ENCODE measurements around the gene ACSS1.

Gene ACSS1

DNA sequence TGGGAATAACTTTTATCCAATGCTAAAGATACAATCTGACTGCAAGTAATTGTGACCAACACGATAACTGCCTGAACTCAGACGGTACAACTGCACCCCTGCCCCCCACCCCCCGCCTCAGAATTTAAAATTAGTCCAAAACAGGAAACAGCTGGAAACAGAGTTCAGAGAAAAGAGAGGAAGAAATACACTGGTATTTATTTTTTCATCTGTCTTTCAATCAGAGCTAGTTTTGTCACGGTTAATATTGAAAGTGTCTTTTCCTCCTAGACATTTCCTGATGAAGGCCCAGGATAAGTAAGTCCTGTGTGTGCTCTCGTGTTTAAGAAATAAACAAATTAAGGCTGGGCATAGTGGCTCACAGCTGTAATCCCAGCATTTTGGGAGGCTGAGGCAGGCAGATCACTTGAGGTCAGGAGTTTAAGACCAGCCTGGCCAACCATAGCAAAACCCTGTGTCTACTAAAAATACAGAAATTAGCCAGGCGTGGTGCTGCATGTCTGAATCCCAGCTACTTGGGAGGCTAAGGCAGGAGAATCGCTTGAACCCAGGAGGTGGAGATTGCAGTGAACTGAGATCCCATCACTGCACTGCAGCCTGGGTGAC, 21.5 kb downstream of the ACSS1 start:
- H3K4me3 ChIP-seq (ENCODE audit: low read depth, low read length): no peak overlapping the region
- TF ChIP-seq, protein P1, sequence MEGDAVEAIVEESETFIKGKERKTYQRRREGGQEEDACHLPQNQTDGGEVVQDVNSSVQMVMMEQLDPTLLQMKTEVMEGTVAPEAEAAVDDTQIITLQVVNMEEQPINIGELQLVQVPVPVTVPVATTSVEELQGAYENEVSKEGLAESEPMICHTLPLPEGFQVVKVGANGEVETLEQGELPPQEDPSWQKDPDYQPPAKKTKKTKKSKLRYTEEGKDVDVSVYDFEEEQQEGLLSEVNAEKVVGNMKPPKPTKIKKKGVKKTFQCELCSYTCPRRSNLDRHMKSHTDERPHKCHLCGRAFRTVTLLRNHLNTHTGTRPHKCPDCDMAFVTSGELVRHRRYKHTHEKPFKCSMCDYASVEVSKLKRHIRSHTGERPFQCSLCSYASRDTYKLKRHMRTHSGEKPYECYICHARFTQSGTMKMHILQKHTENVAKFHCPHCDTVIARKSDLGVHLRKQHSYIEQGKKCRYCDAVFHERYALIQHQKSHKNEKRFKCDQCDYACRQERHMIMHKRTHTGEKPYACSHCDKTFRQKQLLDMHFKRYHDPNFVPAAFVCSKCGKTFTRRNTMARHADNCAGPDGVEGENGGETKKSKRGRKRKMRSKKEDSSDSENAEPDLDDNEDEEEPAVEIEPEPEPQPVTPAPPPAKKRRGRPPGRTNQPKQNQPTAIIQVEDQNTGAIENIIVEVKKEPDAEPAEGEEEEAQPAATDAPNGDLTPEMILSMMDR (IDR thresholded peaks at IDR 0.05; ENCODE audit: low read depth, low read length, missing control alignments): no peak
- no peak for DNase-seq (ENCODE audit: low read depth)
- in situ Hi-C loops (cut with HindIII; ENCODE audit: low sequenced_read_pairs): no loop called here

DNA sequence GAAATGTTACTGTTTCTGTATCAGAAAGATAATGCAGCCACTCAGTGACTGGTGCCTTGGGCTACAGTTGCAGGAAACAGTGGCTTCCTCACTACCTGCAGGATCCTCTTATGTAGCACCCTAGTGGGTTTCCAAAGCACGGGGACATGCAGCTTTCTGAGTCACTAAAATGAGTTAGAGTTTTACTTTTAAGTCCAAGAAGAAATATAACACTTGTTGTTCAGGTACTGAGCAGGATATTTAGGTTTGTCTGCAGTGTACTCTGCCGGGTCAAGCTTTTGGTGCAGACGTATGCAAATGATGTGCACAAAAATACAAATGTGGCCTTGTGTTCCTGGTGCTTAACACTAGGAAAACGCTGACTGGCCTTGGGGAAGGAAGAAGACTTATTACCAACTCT, 22.0 kb downstream of the ACSS1 start:
- in situ Hi-C loops (cut with HindIII; ENCODE audit: low sequenced_read_pairs): no loop called here
- H3K4me3 ChIP-seq (ENCODE audit: low read depth, low read length): no peak overlapping the region
- TF ChIP-seq, protein P1 (IDR thresholded peaks at IDR 0.05; ENCODE audit: low read depth, low read length, missing control alignments): no peak
- DNase-seq (ENCODE audit: low read depth): no peak

DNA sequence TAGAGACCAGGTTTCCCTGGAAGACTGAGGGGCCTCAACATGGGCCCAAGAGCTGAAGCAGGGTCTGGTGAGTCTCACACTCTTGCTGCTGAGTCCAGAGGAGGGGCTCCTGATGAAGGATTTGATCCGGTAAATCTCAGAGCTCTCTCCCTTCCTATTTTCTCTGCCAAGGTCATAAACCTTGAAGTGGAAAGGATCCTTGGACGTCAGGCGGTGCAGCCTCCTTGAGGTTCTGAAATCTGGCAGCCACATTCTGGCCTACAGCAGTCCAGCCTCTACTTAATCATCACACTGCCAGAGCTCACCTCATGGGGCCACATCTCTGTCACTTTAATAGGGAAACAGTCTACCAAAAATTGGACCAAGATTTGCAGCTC, 24.0 kb downstream of the ACSS1 start:
- TF ChIP-seq, protein P1 (IDR thresholded peaks at IDR 0.05; ENCODE audit: low read depth, low read length, missing control alignments): no peak
- H3K4me3 ChIP-seq (ENCODE audit: low read depth, low read length): no peak overlapping the region
- in situ Hi-C loops (cut with HindIII; ENCODE audit: low sequenced_read_pairs): no loop called here
- DNase-seq (ENCODE audit: low read depth): no peak

DNA sequence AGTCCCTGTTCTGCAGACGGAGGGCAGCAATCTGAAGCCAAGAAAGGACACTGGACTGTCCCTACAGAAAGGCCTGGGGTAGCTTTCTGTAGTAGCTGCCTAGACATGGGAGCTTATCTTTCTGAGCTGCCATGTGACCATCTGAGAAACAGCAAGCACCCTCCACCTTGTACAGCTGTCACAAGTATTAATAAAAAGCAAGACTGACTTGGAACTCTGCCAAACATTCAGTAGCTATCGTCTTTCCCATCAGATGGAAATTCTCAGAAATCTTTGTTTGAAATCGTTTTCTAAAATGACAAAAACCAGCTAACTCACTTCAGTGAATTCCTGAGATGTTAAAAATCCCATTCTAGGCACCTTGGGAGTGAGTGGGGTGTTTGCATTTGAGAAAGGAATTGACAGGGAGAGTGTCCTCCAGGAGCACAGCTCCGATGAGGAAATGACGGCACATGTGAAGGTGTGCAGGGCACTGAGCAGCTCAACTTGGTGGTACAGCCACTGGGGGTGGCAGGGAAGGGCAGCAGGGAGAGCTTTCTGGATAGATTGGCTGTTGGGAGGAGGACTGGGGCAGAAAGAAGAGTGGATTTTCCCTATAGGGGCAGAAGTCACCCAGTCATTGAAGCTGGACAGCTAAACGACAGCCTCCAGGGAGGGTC, 24.5 kb downstream of the ACSS1 start:
- in situ Hi-C loops (cut with HindIII; ENCODE audit: low sequenced_read_pairs): no loop called here
- TF ChIP-seq, protein P1 (IDR thresholded peaks at IDR 0.05; ENCODE audit: low read depth, low read length, missing control alignments): no peak
- DNase-seq (ENCODE audit: low read depth): no peak
- no peak overlapping the region for H3K4me3 ChIP-seq (ENCODE audit: low read depth, low read length)

DNA sequence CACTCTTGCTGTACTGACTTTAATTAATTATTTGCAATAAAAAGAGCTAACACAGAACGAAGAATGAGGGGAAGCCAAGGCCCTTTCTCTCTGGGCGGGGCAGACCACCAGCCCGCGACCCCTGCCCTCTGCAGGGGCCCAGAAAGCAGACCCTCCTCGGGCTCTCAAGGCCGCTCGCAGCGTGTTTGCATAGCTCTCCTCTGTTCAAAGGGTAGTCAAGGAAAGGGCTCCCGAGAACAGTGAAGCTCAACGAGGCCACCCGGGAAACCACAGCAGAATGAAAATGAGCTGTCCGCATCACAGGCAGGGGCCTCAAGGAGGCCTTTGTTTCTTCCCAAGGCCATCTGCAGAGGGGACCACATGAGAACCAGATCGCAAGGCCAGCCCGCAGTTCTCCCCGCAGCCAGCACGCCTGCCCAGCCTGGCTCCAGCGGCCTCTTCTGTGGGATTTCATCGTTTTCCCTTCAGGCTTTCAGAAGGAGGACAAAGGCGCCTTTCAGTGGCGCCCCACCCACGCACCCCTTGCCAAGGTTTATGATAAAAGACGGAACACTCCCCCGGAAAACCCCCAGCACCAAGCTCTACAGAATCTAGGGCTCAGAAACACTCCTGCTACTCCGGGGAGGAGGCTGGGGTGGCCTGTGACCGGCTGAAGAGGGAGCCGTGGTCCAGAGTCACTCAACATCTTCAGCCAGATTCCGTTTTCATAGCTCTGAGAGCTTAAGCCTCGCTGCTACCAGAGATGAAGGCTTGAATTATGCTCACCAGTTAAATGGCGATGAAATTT, 25.3 kb downstream of the ACSS1 start:
- DNase-seq (ENCODE audit: low read depth): no peak
- H3K4me3 ChIP-seq (ENCODE audit: low read depth, low read length): no peak overlapping the region
- in situ Hi-C loops (cut with HindIII; ENCODE audit: low sequenced_read_pairs): no loop called here

DNA sequence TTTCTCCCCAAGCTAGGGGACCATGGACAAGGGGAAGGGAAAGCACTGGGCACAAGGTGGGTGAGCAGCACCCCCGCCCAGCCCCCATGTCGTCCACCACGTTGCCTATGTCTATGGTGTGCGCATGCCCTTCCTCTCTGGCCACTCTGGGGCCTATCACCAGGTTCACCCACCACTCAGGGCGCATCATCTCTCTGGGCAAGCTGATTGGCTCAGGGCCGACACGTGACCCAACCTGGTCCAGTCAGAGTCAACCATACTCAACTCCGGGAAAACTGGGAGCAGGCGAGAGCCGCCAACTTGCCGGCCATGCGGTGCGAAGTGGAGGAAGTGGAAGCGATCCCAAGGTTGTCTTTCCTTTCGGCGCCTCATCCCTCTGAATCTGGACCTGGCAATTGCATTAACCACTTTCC, 25.9 kb downstream of the ACSS1 start:
- in situ Hi-C loops (cut with HindIII; ENCODE audit: low sequenced_read_pairs): no loop called here
- no peak for DNase-seq (ENCODE audit: low read depth)
- no peak overlapping the region for H3K4me3 ChIP-seq (ENCODE audit: low read depth, low read length)
- TF ChIP-seq, protein P1 (IDR thresholded peaks at IDR 0.05; ENCODE audit: low read depth, low read length, missing control alignments): no peak

More for the DNA sequence above, 25.3 kb downstream of the ACSS1 start:
- TF ChIP-seq, protein P1 (IDR thresholded peaks at IDR 0.05; ENCODE audit: low read depth, low read length, missing control alignments): no peak
